ENCODE measurements around the gene SKP1.

Gene SKP1

DNA sequence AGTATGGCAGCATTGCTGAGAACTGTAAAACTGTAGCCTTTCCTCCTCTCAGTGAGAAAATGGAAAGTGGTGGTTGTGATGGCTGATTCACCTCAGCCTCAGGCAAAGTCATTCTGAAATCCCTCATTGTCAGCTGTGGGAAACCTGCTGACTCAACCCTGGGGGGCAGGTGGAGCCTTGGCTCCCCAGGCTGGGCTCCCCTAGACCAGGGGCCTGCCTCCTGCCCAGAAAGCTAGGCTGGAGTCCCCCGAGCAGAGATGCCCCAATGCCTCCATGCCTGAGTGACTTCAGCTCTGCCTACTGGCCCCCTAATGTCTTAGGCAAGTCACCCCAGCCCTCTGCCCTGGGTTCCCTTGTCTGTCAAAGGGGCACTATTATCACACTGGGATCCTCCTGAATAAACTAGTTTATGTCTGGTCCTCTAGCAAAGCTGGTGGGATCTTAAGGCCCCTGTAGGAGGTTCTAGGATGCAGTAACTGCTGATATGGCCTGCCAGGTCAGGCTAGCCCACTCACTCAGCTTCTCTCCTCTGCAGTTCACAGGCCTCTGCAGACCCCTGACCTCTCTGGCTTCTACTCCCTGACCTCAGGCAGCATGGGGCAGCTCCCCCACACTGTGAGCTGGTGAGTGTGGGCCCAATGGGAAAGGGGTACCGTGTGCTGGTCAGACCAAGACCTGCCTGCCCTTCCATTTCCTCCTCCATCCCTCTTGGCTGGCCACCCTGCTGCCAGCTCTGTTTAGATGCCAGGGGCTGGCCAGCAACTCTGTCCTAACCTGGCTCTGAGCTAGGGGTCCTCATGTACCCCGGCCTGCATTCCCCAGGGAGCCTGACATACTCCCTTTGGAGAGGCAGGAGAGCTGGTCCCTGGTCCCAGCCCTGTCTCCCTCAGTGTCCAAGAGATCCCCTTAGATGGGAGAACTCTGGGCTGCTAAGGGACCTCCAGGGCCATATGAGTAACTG lies 38.1 kb downstream of the SKP1 start:
- Histone ChIP-seq H3K27ac (no peak overlapping the region), H3K27me3 (ENCODE audit: insufficient read depth, low read depth, severe bottlenecking) (no peaks in the 10 kb centered on the region), H3K36me3 (peaks cover 54% of the 10 kb centered on the region), H3K4me3 (ENCODE audit: low read depth, low read length) (no peak overlapping the region), H3K9me3 (ENCODE audit: severe bottlenecking) (no peaks in the 10 kb centered on the region)
- peak; percentile 5 for DNase-seq
- TF ChIP-seq, protein P1, sequence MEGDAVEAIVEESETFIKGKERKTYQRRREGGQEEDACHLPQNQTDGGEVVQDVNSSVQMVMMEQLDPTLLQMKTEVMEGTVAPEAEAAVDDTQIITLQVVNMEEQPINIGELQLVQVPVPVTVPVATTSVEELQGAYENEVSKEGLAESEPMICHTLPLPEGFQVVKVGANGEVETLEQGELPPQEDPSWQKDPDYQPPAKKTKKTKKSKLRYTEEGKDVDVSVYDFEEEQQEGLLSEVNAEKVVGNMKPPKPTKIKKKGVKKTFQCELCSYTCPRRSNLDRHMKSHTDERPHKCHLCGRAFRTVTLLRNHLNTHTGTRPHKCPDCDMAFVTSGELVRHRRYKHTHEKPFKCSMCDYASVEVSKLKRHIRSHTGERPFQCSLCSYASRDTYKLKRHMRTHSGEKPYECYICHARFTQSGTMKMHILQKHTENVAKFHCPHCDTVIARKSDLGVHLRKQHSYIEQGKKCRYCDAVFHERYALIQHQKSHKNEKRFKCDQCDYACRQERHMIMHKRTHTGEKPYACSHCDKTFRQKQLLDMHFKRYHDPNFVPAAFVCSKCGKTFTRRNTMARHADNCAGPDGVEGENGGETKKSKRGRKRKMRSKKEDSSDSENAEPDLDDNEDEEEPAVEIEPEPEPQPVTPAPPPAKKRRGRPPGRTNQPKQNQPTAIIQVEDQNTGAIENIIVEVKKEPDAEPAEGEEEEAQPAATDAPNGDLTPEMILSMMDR (IDR thresholded peaks at IDR 0.05; ENCODE audit: low read depth, low read length): no peak

DNA sequence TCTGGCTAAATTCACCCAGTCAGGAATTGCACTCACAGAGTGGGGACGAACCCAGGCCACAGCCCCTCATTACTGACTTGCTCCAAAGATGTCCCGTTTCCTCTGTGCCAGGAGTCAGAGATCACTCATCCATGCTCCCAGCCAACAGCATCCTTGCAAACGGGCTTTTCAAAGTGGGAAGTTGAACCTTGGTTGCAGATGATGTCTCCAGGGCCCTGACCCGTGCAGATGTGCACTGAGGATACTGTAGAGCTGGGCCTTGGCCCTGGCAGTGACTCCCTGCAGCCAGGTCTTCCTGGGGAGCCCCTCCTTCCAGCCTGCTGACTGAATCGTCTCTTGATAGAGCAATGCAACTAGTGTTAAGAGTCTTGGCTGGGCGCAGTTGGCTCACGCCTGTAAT lies 40.0 kb downstream of the SKP1 start:
- peak; percentile 4 for DNase-seq
- Histone ChIP-seq H3K27me3 (ENCODE audit: insufficient read depth, low read depth, severe bottlenecking) (no peaks in the 10 kb centered on the region), H3K4me3 (ENCODE audit: low read depth, low read length) (no peak overlapping the region), H3K27ac (no peak overlapping the region), H3K9me3 (ENCODE audit: severe bottlenecking) (no peaks in the 10 kb centered on the region), H3K36me3 (peaks cover 37% of the 10 kb centered on the region)
- TF ChIP-seq, protein P1 (IDR thresholded peaks at IDR 0.05; ENCODE audit: low read depth, low read length): no peak

DNA sequence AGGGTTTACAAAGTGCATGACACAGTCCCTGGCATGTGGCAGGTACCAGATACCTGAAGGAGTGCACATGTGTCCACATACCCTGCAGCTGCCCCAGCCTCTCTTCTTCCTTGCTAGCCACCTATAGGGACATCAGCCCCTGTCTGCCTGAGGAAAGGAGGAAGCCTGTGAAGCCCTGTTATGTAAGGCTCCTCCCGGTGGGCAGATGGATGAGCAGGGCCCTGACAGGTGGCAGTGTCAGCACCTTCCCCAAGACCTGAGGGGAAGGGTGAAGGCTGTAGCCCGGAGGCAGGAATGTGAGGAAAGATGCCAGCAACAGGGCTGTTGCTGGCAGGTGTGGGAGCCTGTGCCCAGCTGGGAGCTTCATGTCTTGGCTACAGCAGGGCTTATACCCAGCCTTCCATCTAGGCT lies 40.5 kb downstream of the SKP1 start:
- peaks cover 31% of the 10 kb centered on the region for H3K36me3 ChIP-seq
- TF ChIP-seq, protein P1 (IDR thresholded peaks at IDR 0.05; ENCODE audit: low read depth, low read length): no peak
- no peak overlapping the region for H3K27ac ChIP-seq
- no peaks in the 10 kb centered on the region for H3K9me3 ChIP-seq (ENCODE audit: severe bottlenecking)
- no peak for DNase-seq
- H3K4me3 ChIP-seq (ENCODE audit: low read depth, low read length): no peak overlapping the region
- no peaks in the 10 kb centered on the region for H3K27me3 ChIP-seq (ENCODE audit: insufficient read depth, low read depth, severe bottlenecking)

DNA sequence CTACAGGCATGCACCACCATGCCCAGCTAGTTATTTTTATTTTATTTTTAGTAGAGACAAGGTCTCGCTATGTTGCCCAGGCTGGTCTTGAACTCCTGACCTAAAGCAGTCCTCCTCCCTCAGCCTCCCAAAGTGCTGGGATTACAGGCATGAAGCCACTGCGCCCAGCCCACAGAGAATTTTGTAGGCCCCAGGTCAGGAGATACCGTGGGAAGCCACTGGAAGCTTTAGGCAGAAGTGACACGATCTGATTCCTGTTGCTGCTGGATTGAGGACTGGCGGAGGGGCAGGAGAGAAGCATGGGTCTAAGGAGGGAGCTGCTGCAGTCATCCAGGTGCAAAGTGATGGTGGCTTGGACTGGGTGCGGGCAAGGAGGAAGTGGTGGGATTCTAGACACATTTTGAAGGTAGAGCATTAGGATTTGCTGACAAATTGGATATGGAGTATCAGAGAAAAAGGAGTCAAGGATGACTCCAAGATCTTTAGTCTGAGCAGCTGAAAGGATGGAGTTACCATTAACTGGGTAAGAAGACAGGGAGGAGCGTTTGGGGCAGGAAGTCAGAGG lies 41.6 kb downstream of the SKP1 start:
- TF ChIP-seq, protein P1 (IDR thresholded peaks at IDR 0.05; ENCODE audit: low read depth, low read length): no peak
- no peak for DNase-seq
- H3K27me3 ChIP-seq (ENCODE audit: insufficient read depth, low read depth, severe bottlenecking): no peaks in the 10 kb centered on the region
- no peaks in the 10 kb centered on the region for H3K9me3 ChIP-seq (ENCODE audit: severe bottlenecking)
- H3K4me3 ChIP-seq (ENCODE audit: low read depth, low read length): no peak overlapping the region
- peaks cover 23% of the 10 kb centered on the region for H3K36me3 ChIP-seq
- no peak overlapping the region for H3K27ac ChIP-seq

DNA sequence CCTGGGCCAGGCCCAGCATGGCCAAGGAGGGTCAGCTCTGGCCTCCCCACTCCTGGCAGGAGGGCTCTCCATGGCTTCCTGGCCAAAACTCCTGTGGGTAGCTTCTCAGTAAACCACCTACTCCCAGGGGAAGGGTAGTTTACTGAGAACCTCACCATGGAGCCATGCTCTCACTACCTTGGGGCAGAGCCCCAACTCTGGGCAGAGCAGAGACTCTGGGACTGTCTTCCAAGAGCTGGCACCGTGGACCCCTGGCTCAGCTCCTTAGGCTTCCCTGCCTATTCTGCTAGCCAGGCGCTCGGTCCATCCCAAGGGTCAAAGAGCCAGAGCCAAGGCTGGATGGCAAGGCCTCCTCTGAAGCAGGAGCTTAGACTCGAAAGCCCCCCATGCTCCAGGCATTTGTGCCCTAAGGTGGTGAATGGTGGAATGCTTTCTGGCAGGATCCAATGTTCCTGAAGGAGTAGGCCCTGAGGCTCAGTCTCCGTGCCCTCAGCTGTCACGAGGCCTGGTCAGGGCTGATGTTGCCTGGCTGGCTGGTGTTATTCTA lies 42.7 kb downstream of the SKP1 start:
- no peaks in the 10 kb centered on the region for H3K27me3 ChIP-seq (ENCODE audit: insufficient read depth, low read depth, severe bottlenecking)
- TF ChIP-seq, protein P1 (IDR thresholded peaks at IDR 0.05; ENCODE audit: low read depth, low read length): no peak
- peaks cover 22% of the 10 kb centered on the region for H3K36me3 ChIP-seq
- no peak for DNase-seq
- no peaks in the 10 kb centered on the region for H3K9me3 ChIP-seq (ENCODE audit: severe bottlenecking)
- no peak overlapping the region for H3K27ac ChIP-seq
- H3K4me3 ChIP-seq (ENCODE audit: low read depth, low read length): no peak overlapping the region
